GM18505 (cell line): ENCODE data around the gene TLR9.

Experiments used
- ATAC-seq: cut with Tn5 transposase; IDR thresholded peaks from one replicate; pipeline ENCODE4 v1.9.1; 2021; ENCODE audit not compliant: unreplicated experiment
- POLR2A ChIP-seq: IDR thresholded peaks from 4 replicates; pipeline ENCODE4 v1.6.1; 2011; ENCODE audit warnings: borderline replicate concordance; ENCODE audit not compliant: insufficient read depth, insufficient read length; ENCODE audit errors: extremely low read depth

Gene TLR9

DNA sequence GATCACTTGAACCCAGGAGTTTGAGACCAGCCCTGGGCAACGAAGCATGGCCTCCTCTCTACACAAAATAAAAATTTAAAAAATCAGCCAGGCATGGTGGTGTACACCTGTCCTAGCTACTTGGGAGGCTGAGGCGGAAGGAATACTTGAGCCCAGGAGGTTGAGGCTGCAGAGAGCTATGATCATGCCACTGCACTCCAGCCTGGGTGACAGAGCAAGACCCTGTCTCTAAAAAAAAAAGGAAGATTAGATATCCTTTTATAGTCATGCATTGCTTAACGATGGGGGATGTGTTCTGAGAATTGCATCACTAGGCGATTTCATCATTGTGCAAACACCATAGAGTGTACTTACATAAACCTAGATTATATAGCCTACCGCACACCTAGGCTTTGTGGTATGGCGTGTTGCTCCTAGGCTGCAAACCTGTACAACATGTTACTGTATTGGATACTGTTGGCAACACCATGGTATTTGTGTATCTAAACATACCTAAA is 14.8 kb downstream of the TLR9 start:
- ATAC-seq: no peak
- no peak for TF ChIP-seq POLR2A

DNA sequence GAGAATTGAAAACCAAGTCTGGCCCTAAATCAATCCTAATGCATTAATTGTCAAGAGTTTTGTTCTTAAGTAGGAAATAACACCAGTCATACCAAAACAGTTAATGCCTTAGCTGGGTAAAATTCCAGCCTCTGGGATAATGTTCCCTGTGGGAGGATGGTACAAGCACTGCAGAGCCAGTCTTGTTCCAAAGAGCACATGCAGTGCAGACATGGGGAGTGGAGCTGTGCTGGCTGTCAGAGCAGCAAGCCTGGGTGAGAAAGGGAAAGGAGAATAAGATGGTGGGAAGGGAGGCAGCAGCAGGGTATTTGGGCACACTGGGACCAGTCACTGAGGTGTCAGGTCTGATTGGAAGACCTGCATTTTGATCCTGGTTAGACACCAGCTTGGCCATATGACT is 15.4 kb downstream of the TLR9 start:
- TF ChIP-seq POLR2A: no peak
- ATAC-seq: no peak

DNA sequence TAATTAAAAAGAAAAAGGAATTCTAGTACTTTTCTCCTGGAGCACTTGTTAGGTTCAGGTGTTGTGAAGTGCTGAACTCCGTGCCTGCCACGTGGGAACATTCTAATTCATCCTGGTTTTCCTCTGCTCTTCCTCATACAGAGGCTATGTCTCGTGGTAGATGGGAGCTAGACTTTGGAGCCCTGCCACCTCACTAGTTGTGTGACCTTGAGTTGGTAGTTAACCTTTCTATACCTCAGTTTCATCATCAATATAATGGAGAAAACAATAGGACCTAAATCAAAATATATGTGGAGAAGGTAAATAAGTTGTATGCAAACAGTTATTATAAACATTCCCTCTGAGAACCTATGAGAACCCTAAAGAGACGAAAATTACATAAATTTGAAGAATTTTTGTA is 16.9 kb downstream of the TLR9 start:
- TF ChIP-seq POLR2A: no peak
- ATAC-seq: no peak

- ATAC-seq: no peak
Observed at GRCh38 chr3:52205727-52206372, 19.6 kb downstream of the TLR9 start.

GRCh38 chr3:52204337-52205073 is 20.9 kb downstream of the TLR9 start:
- ATAC-seq: no peak

More at GRCh38 chr3:52205727-52206372, 19.6 kb downstream of the TLR9 start:
- TF ChIP-seq POLR2A: no peak

DNA sequence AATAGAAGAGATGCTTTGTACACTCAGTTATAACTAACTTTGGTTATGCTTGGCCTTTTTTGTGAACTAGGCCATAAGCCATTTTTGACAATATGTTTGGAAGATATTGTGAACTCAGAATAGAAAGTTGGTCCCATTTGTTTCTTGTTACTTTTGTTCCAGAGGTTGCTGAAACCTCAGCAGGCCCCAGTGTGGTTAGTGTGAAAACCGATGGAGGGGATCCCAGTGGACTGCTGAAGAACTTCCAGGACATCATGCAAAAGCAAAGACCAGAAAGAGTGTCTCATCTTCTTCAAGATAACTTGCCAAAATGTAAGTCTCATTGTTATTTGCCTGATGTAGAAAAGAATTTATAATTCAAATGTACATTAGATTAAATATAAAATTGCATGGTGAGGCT is 21.7 kb downstream of the TLR9 start:
- no peak for TF ChIP-seq POLR2A

More at GRCh38 chr3:52204337-52205073, 20.9 kb downstream of the TLR9 start:
- no peak for TF ChIP-seq POLR2A

DNA sequence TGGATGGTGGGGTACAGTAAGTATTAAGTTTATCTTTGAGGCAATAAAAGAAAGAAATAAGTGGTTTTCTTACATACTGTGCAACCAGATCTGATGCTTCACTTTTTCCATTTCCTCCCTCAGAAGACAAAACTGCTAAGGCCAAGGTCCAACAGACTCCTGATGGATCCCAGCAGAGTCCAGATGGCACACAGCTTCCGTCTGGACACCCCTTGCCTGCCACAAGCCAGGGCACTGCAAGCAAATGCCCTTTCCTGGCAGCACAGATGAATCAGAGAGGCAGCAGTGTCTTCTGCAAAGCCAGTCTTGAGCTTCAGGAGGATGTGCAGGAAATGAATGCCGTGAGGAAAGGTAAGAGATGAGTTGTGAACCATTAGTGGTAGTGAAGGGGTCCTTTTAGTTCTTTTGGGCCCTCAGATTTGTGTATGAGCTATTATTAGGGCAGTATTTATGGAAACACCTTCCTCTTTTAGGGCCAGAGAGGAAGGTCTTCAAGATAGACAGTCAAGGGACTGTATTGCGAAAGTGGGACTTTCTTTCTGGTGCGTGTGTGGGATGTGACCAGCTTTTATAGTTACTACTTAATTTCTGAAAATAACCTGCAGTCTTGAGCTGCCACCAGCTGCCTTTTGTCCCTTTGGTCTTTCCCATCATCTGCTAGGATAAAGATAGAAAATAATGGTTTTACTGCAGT is 22.9 kb downstream of the TLR9 start:
- no peak for TF ChIP-seq POLR2A
- ATAC-seq: no peak

More for the DNA sequence above, 21.7 kb downstream of the TLR9 start:
- ATAC-seq: no peak

GRCh38 chr3:52200981-52201679 is 24.3 kb downstream of the TLR9 start:
- TF ChIP-seq POLR2A: no peak
- ATAC-seq: no peak

GRCh38 chr3:52198643-52199608 is 26.5 kb downstream of the TLR9 start:
- no peak for TF ChIP-seq POLR2A
- no peak for ATAC-seq

- peak; percentile 82 for ATAC-seq
- peak; percentile 99 for TF ChIP-seq POLR2A
Observed at GRCh38 chr3:52197842-52198625, 27.4 kb downstream of the TLR9 start, which contains the start of gene ALAS1. Gene ALAS1, plus strand, starts transcription at chr3:52198160. Its CDS starts 1,082 bp downstream, at chr3:52199242.

DNA sequence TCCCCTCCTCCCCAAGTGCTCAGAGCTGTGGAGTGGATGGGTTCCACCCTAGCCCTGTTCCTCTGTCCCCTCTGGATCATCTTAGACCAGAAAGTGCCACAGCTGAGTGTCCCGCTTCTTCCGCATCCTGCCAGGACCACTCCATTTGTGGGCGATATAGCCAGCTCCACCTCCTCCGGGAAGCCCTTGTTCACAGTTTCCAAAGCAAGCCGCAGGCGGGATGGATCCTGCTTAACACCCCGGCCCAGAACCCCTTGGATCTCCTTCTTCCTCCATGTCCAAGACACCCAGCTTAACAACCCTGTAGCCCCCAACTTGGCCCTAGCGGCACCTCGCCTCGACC is 28.0 kb downstream of the TLR9 start:
- ATAC-seq: no peak
- TF ChIP-seq POLR2A: no peak
